HCT116 (cell line): ENCODE measurements around the gene SNRNP200. TPM values are rescaled to one million over a fixed set of nuclear protein-coding genes. Genes with fewer than 3 reads are reported as not detected.
A peak's percentile ranks its signal among the peaks of the same experiment; 100 is the strongest.

ENCODE experiments used
- ATAC-seq: fragments of 200-7000 bp; cut with Tn5 transposase; 2 replicates; pipeline ENCODE4 v1.9.1; 2020; ENCODE audit warnings: mild to moderate bottlenecking, moderate library complexity
- BruUV-seq: library from RNA; stranded (reverse); fragments of 400-500 nt; replicated peaks from 2 replicates; lab custom pipeline; 2021; lab: Mats Ljungman, UMichigan
- CTCF ChIA-PET: fragments of 300-600 bp; sonication (Branson Sonifier 250); formaldehyde crosslinking; loops from one replicate; lab custom pipeline; 2021; ENCODE audit warnings: antibody characterized with exemption; lab: Charles Lee
- POLR2A ChIA-PET: fragments of 300-600, 350-600 bp; sonication (Branson Sonifier 250); formaldehyde crosslinking; loops from one replicate; lab custom pipeline; 2021; ENCODE audit warnings: antibody characterized with exemption; lab: Charles Lee
- RAD21 ChIA-PET, 2 experiments: fragments of 300-600 bp; sonication (Branson Sonifier 250); formaldehyde crosslinking; loops; one replicate each; lab custom pipeline; 2023; ENCODE audit warnings: low total read pairs in 2 of 2; ENCODE audit not compliant: uncharacterized antibody in 2 of 2, unreplicated experiment in 2 of 2, low non-redundant PET in 1 of 2; lab: Charles Lee
- DNase-seq: peaks from one replicate; pipeline ENCODE4 v3.0.0-alpha.2; 2010; ENCODE audit warnings: low read depth, low spot score
- H2AFZ ChIP-seq: fragments of 200-600 bp; shearing (Covaris generic), sonication (generic); 2 replicates; pipeline ENCODE4 v1.6.1; 2017; ENCODE audit warnings: low read depth, mixed run types, mixed read lengths, antibody characterized with exemption, low read length; ENCODE audit not compliant: poor library complexity, severe bottlenecking
- H3K27ac ChIP-seq: 2 replicates; pipeline ENCODE4 v1.5.1; 2012; ENCODE audit warnings: low read depth, low read length
- H3K27me3 ChIP-seq: fragments of 200-600 bp; sonication (generic); 2 replicates; pipeline ENCODE4 v1.6.1; 2016; ENCODE audit warnings: mixed run types, low read length, mixed read lengths; ENCODE audit not compliant: insufficient read depth
- H3K36me3 ChIP-seq, 2 experiments: fragments of 200-500 bp in 1 of 2; fragments of 200-600 bp in 1 of 2; sonication (Bioruptor generic) in 1 of 2; sonication (generic) in 1 of 2; 2 replicates each; pipeline versions ENCODE4 v1.5.1 to v1.6.1; 2014 to 2016; ENCODE audit warnings: low read length in 2 of 2, inconsistent platforms in 1 of 2, mixed read lengths in 1 of 2, mixed run types in 1 of 2; ENCODE audit not compliant: insufficient read depth in 2 of 2, control insufficient read depth in 1 of 2
- H3K4me1 ChIP-seq, 2 experiments: fragments of 200-600 bp in 1 of 2; sonication (generic) in 1 of 2; 2 replicates each; pipeline versions ENCODE4 v1.5.1 to v1.6.1; 2012 to 2017; ENCODE audit warnings: low read length in 2 of 2, inconsistent platforms in 1 of 2, mild to moderate bottlenecking in 1 of 2, mixed read lengths in 1 of 2, mixed run types in 1 of 2, moderate library complexity in 1 of 2; ENCODE audit not compliant: insufficient read depth in 2 of 2, control insufficient read depth in 1 of 2
- H3K4me2 ChIP-seq: fragments of 200-600 bp; sonication (generic); 2 replicates; pipeline ENCODE4 v1.6.1; 2017; ENCODE audit warnings: mixed run types, low read length, mixed read lengths
- H3K4me3 ChIP-seq, 2 experiments: fragments of 200-600 bp in 1 of 2; sonication (generic) in 1 of 2; replicated peaks in 1 of 2; 2 replicates each; pipeline ENCODE4 v1.5.1; 2011 to 2016; ENCODE audit warnings: low read length in 2 of 2, control low read depth in 1 of 2, low read depth in 1 of 2, mild to moderate bottlenecking in 1 of 2, mixed read lengths in 1 of 2, mixed run types in 1 of 2
- H3K79me2 ChIP-seq: fragments of 200-600 bp; sonication (generic); 2 replicates; pipeline ENCODE4 v1.6.1; 2017; ENCODE audit warnings: mild to moderate bottlenecking, mixed run types, low read length, moderate library complexity, mixed read lengths; ENCODE audit not compliant: insufficient read depth
- H3K9ac ChIP-seq: fragments of 200-600 bp; sonication (generic); 2 replicates; pipeline ENCODE4 v1.6.1; 2016; ENCODE audit warnings: low read length, mixed read lengths
- H3K9me2 ChIP-seq: fragments of 200-600 bp; sonication (generic), shearing (Covaris generic); 2 replicates; pipeline ENCODE4 v1.6.1; 2017; ENCODE audit warnings: mixed run types, mild to moderate bottlenecking, moderate library complexity; ENCODE audit not compliant: insufficient read depth
- H3K9me3 ChIP-seq, 2 experiments: fragments of 200-500 bp in 1 of 2; fragments of 200-600 bp in 1 of 2; sonication (Bioruptor generic) in 1 of 2; sonication (generic) in 1 of 2; 2 replicates each; pipeline ENCODE4 v1.6.1; 2014 to 2017; ENCODE audit warnings: low read length in 2 of 2, mixed read lengths in 2 of 2, inconsistent platforms in 1 of 2, low read depth in 1 of 2, mild to moderate bottlenecking in 1 of 2, mixed run types in 1 of 2, moderate library complexity in 1 of 2; ENCODE audit not compliant: control insufficient read depth in 1 of 2, insufficient read depth in 1 of 2
- H4K20me1 ChIP-seq: fragments of 200-600 bp; sonication (generic), shearing (Covaris generic); 2 replicates; pipeline ENCODE4 v1.6.1; 2017; ENCODE audit warnings: mixed run types, mild to moderate bottlenecking, moderate library complexity; ENCODE audit not compliant: insufficient read depth
- CBX3 ChIP-seq: IDR thresholded peaks from 2 replicates; pipeline ENCODE4 v1.6.1; 2012; ENCODE audit warnings: low read depth
- CTCF ChIP-seq, 3 experiments: fragments of 200-600 bp in 1 of 3; sonication (generic) in 1 of 3; IDR thresholded peaks in 2 of 3; conservative IDR thresholded peaks in 1 of 3; 2 replicates each; pipeline ENCODE4 v1.5.1; 2012 to 2017; ENCODE audit warnings: low read depth in 2 of 3, low read length in 2 of 3, antibody characterized with exemption in 1 of 3, borderline replicate concordance in 1 of 3, control low read depth in 1 of 3, mild to moderate bottlenecking in 1 of 3, mixed read lengths in 1 of 3, mixed run types in 1 of 3, moderate library complexity in 1 of 3; ENCODE audit not compliant: insufficient read depth in 1 of 3
- EGR1 ChIP-seq: IDR thresholded peaks from 2 replicates; pipeline ENCODE4 v1.6.1; 2012; ENCODE audit warnings: low read depth
- FOSL1 ChIP-seq: IDR thresholded peaks from 2 replicates; pipeline ENCODE4 v1.6.1; 2012; ENCODE audit warnings: low read depth
- MAX ChIP-seq: IDR thresholded peaks from 2 replicates; pipeline ENCODE4 v1.6.1; 2012
- RAD21 ChIP-seq: IDR thresholded peaks from 2 replicates; pipeline ENCODE4 v1.6.1; 2012; ENCODE audit warnings: low read depth, mild to moderate bottlenecking
- REST ChIP-seq: IDR thresholded peaks from 2 replicates; pipeline ENCODE4 v1.6.1; 2012; ENCODE audit warnings: low read depth
- SRF ChIP-seq: IDR thresholded peaks from 2 replicates; pipeline ENCODE4 v1.6.1; 2012; ENCODE audit warnings: low read depth
- intact Hi-C: fragments of 100-400 bp; cut with micrococcal nuclease; formaldehyde crosslinking; loops from 2 replicates; pipeline ENCODE4 v1.10.0; 2022
- total RNA-seq: library from RNA; stranded (reverse); gene quantifications from one replicate; pipeline ENCODE4 v1.2.1, GENCODE V29; 2021; ENCODE audit not compliant: unreplicated experiment

The SNRNP200 gene
- total RNA-seq, 1 experiment from 2014 or later: 202 TPM

- H3K9me3 ChIP-seq: no peaks in the 10 kb centered on the region
- 0 out of 2 replicates have a peak overlapping the region, but pooled peaks have one; percentile 8 for H3K9ac ChIP-seq
- no peak overlapping the region for H3K4me3 ChIP-seq
- H4K20me1 ChIP-seq: no peaks in the 10 kb centered on the region
- peaks cover 8 to 14% of the 10 kb centered on the region in 2 experiments; a peak in 3 of 4 replicates for H3K36me3 ChIP-seq
- intact Hi-C loops: no loop called here
- BruUV-seq: no TSS peak
- no peaks in the 10 kb centered on the region for H3K9me2 ChIP-seq
- POLR2A ChIA-PET: no interaction called here
- peaks cover 5% of the 10 kb centered on the region; the same call in 1 of the 2 replicates for H3K79me2 ChIP-seq
- no peak overlapping the region for H2AFZ ChIP-seq
- ATAC-seq (no peak), DNase-seq (no peak)
- H3K27ac ChIP-seq: no peak overlapping the region
- no peak overlapping the region for H3K4me2 ChIP-seq
- TF ChIP-seq SRF (no peak), EGR1 (no peak), CBX3 (no peak), REST (no peak), MAX (no peak), FOSL1 (no peak), CTCF (IDR thresholded peaks at IDR 0.05 in 2 of 3, conservative IDR thresholded peaks at IDR 0.05 in 1 of 3; ENCODE audit: borderline replicate concordance in 1 of 3, insufficient read depth in 1 of 3, low read depth in 2 of 3, low read length in 2 of 3) (no peak), RAD21 (no peak)
- peaks cover 3 to 10% of the 10 kb centered on the region in 2 experiments; a peak in 3 of 4 replicates for H3K4me1 ChIP-seq
- RAD21 ChIA-PET: no interaction called here
- CTCF ChIA-PET: interaction anchor here (1.8 kb wide), 1 partner anchor 7 kb away, joined by 6 read pairs; no protein-coding TSS in a partner anchor
- H3K27me3 ChIP-seq: no peaks in the 10 kb centered on the region
Measured at GRCh38 chr2:96252526-96252925, 52.8 kb downstream of the SNRNP200 start.
